A549 (cell line): Measurements from ENCODE around the gene DIO1. TPM values are rescaled to one million over a fixed set of nuclear protein-coding genes. Genes with fewer than 3 reads are reported as not detected.

Source experiments
- ATAC-seq, 2 experiments: fragments of 200-7000 bp in 1 of 2; fragments of >200 bp in 1 of 2; cut with Nextera tagmentation in 1 of 2; cut with Tn5 transposase in 1 of 2; 3 replicates each; pipeline versions ENCODE4 v1.8.0 to v1.9.1; 2018 to 2020; ENCODE audit warnings: mild to moderate bottlenecking in 1 of 2, moderate library complexity in 1 of 2
- CTCF ChIA-PET: fragments of 300-600 bp; sonication (Branson Sonifier 250); formaldehyde crosslinking; extraction: SDS; loops from one replicate; lab custom pipeline; 2021; ENCODE audit warnings: antibody characterized with exemption, inconsistent platforms; lab: Yijun Ruan, JAX
- POLR2A ChIA-PET: fragments of 350-600 bp; formaldehyde crosslinking; extraction: SDS; loops from one replicate; lab custom pipeline; 2021; ENCODE audit warnings: antibody characterized with exemption, inconsistent platforms; lab: Yijun Ruan, JAX
- DNase-seq, 2 experiments: peaks; one replicate each; pipeline versions ENCODE4 v3.0.0 to v3.0.0-alpha.2; 2011 to 2016; ENCODE audit warnings: low read depth in 1 of 2, low spot score in 1 of 2
- FAIRE-seq: peaks from 2 replicates; lab custom pipeline; 2011; peaks lifted over from hg19 to GRCh38; lab: Jason Lieb, UNC
- H3K27ac ChIP-seq, 2 experiments: fragments of >200 bp; sonication (Bioruptor Twin); formaldehyde crosslinking; 3 replicates each; pipeline ENCODE4 v1.5.1; 2016 to 2017
- H3K4me1 ChIP-seq: fragments of >200 bp; sonication (Bioruptor Twin); formaldehyde crosslinking; 3 replicates; pipeline ENCODE4 v1.6.1; 2016
- H3K4me2 ChIP-seq: fragments of >200 bp; sonication (Bioruptor Twin); formaldehyde crosslinking; 3 replicates; pipeline ENCODE4 v1.6.1; 2016
- H3K4me3 ChIP-seq: fragments of >200 bp; sonication (Bioruptor Twin); formaldehyde crosslinking; 3 replicates; pipeline ENCODE4 v1.5.1; 2016
- H3K9me3 ChIP-seq: fragments of >200 bp; sonication (Bioruptor Twin); formaldehyde crosslinking; 3 replicates; pipeline ENCODE4 v1.6.1; 2016
- CBX8 ChIP-seq: fragments of 200-600 bp; sonication (generic); IDR thresholded peaks from 2 replicates; pipeline ENCODE4 v1.6.1; 2016
- CHD4 ChIP-seq: fragments of 200-600 bp; sonication (generic); IDR thresholded peaks from 2 replicates; pipeline ENCODE4 v1.6.1; 2016; ENCODE audit warnings: antibody characterized with exemption, mild to moderate bottlenecking, borderline replicate concordance
- EHF ChIP-seq: fragments of 250-450 bp; sonication (Bioruptor Pico); IDR thresholded peaks from 2 replicates; pipeline ENCODE4 v1.5.0; 2020; ENCODE audit warnings: mild to moderate bottlenecking
- FOSB ChIP-seq: fragments of 250-450 bp; sonication (Bioruptor Pico); IDR thresholded peaks from 2 replicates; pipeline ENCODE4 v1.5.0; 2020; ENCODE audit warnings: mild to moderate bottlenecking, moderate library complexity
- FOXS1 ChIP-seq: fragments of 250-450 bp; sonication (Bioruptor Pico); IDR thresholded peaks from 2 replicates; pipeline ENCODE4 v1.5.0; 2020; ENCODE audit warnings: mild to moderate bottlenecking, moderate library complexity
- HDAC2 ChIP-seq: fragments of 200-600 bp; sonication (generic); IDR thresholded peaks from 2 replicates; pipeline ENCODE4 v1.6.1; 2016
- HOXA7 ChIP-seq: fragments of 250-450 bp; sonication (Bioruptor Pico); IDR thresholded peaks from 2 replicates; pipeline ENCODE4 v1.5.0; 2020; ENCODE audit warnings: mild to moderate bottlenecking, moderate library complexity
- HOXB5 ChIP-seq: fragments of 250-450 bp; sonication (Bioruptor Pico); IDR thresholded peaks from 2 replicates; pipeline ENCODE4 v1.5.0; 2020; ENCODE audit warnings: mild to moderate bottlenecking, moderate library complexity
- JUN ChIP-seq, 2 experiments: fragments of >200 bp; sonication (Bioruptor Twin); formaldehyde crosslinking; IDR thresholded peaks; 2 replicates in 1 of 2; 3 replicates in 1 of 2; pipeline ENCODE4 v1.6.1; 2016 to 2017
- KDM1A ChIP-seq: fragments of 200-600 bp; sonication (generic); IDR thresholded peaks from 2 replicates; pipeline ENCODE4 v1.6.1; 2016; ENCODE audit warnings: low read depth, mild to moderate bottlenecking
- KDM5A ChIP-seq: fragments of 200-600 bp; sonication (generic); IDR thresholded peaks from 2 replicates; pipeline ENCODE4 v1.6.1; 2016; ENCODE audit warnings: antibody characterized with exemption, mild to moderate bottlenecking
- PHF8 ChIP-seq: fragments of 200-600 bp; sonication (generic); IDR thresholded peaks from 2 replicates; pipeline ENCODE4 v1.6.1; 2016; ENCODE audit warnings: low read depth, mild to moderate bottlenecking, antibody characterized with exemption, moderate library complexity, borderline replicate concordance
- POLR2A ChIP-seq: IDR thresholded peaks from 2 replicates; pipeline ENCODE4 v1.6.1; 2012; ENCODE audit warnings: mild to moderate bottlenecking, low read length
- POLR2AphosphoS2 ChIP-seq: conservative IDR thresholded peaks from 2 replicates; pipeline ENCODE4 v1.6.1; 2012; ENCODE audit warnings: low read length, improper control_type of control experiment, inconsistent platforms
- RARB ChIP-seq: fragments of 250-450 bp; sonication (Bioruptor Pico); IDR thresholded peaks from 2 replicates; pipeline ENCODE4 v1.8.0; 2021; ENCODE audit warnings: mild to moderate bottlenecking, moderate library complexity
- SREBF2 ChIP-seq: fragments of 450-650 bp; IDR thresholded peaks from 2 replicates; pipeline ENCODE4 v1.6.1; 2014; ENCODE audit warnings: mild to moderate bottlenecking, moderate library complexity
- ZSCAN20 ChIP-seq: fragments of 250-450 bp; sonication (Bioruptor Pico); IDR thresholded peaks from 2 replicates; pipeline ENCODE4 v1.8.0; 2022; ENCODE audit warnings: mild to moderate bottlenecking, moderate library complexity
- WGBS: methylation state at CpG from one replicate; pipeline ENCODE4 v1.1.6; 2017; ENCODE audit errors: missing lambda C conversion rate; 5-methylcytosine and 5-hydroxymethylcytosine counted together
- polyA plus RNA-seq, 4 experiments: library from polyadenylated mRNA; depleted of rRNA in 3 of 4; stranded (reverse); fragments of >200 nt; fragmentation: RNase III in 1 of 4; extraction: RNeasy Plus Mini Kit Qiagen cat#74134 plus additional on column Dnase treatment in 1 of 4; gene quantifications; 2 replicates in 3 of 4; 3 replicates in 1 of 4; pipeline ENCODE4 v1.2.3, GENCODE V29; 2011 to 2017
- TF ChIP-seq, protein P1 (sequence below): fragments of >200 bp; sonication (Bioruptor Twin); formaldehyde crosslinking; IDR thresholded peaks from 2 replicates; pipeline ENCODE4 v1.6.1; 2016
- TF ChIP-seq, protein P2 (sequence below): fragments of 250-450 bp; sonication (Bioruptor Pico); IDR thresholded peaks from 2 replicates; pipeline ENCODE4 v1.5.0; 2020; ENCODE audit warnings: low read depth, mild to moderate bottlenecking, moderate library complexity
- TF ChIP-seq, protein P3 (sequence below): fragments of 250-450 bp; sonication (Bioruptor Pico); IDR thresholded peaks from 2 replicates; pipeline ENCODE4 v1.5.0; 2021; ENCODE audit warnings: mild to moderate bottlenecking, moderate library complexity, borderline replicate concordance
- TF ChIP-seq, protein P4 (sequence below): IDR thresholded peaks from 2 replicates; pipeline ENCODE4 v1.6.1; 2012; ENCODE audit warnings: low read depth, borderline replicate concordance

Gene DIO1
- polyA plus RNA-seq, 2 of the 4 experiments (the other 2 are of a cell fraction): 0.13 TPM; not detected in 1

DNA sequence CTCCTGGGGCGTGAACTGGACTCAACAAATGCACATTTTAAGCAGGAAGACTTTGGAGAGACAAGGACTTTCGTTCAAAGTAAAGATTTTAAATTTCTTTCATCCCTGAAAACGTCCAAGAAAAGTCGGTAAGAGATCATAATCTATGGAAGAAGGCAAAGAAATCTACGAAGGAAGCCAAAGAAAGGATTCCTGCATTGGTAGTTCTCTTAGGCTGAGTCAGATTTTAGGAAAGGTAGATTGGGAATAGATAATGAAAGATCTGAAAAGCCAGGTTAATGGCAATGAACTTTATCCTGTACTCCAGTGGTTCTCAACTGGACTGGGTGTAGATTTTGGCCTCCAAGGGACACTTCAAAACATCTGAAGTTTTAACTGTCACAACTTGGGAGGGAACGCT, 49.1 kb downstream of the DIO1 start:
- Histone ChIP-seq H3K9me3 (no peaks in the 10 kb centered on the region), H3K4me2 (no peak overlapping the region), H3K27ac (no peak overlapping the region)
- no peak for DNase-seq
- ATAC-seq: no peak
- POLR2A ChIA-PET: no interaction called here
- TF ChIP-seq CBX8 (no peak), FOXS1 (CRISPR knock-in tag) (no peak), HDAC2 (no peak), FOSB (CRISPR knock-in tag) (no peak), KDM5A (no peak), RARB (CRISPR knock-in tag) (no peak), POLR2A (no peak), KDM1A (no peak), PHF8 (no peak), HOXA7 (CRISPR knock-in tag) (no peak), CHD4 (no peak), EHF (CRISPR knock-in tag) (no peak), SREBF2 (no peak), JUN (IDR thresholded peaks at IDR 0.05) (no peak)
- TF ChIP-seq, protein P1, sequence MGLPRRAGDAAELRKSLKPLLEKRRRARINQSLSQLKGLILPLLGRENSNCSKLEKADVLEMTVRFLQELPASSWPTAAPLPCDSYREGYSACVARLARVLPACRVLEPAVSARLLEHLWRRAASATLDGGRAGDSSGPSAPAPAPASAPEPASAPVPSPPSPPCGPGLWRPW: no peak
- TF ChIP-seq, protein P2, sequence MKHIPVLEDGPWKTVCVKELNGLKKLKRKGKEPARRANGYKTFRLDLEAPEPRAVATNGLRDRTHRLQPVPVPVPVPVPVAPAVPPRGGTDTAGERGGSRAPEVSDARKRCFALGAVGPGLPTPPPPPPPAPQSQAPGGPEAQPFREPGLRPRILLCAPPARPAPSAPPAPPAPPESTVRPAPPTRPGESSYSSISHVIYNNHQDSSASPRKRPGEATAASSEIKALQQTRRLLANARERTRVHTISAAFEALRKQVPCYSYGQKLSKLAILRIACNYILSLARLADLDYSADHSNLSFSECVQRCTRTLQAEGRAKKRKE (CRISPR knock-in tag): no peak
- TF ChIP-seq, protein P3, sequence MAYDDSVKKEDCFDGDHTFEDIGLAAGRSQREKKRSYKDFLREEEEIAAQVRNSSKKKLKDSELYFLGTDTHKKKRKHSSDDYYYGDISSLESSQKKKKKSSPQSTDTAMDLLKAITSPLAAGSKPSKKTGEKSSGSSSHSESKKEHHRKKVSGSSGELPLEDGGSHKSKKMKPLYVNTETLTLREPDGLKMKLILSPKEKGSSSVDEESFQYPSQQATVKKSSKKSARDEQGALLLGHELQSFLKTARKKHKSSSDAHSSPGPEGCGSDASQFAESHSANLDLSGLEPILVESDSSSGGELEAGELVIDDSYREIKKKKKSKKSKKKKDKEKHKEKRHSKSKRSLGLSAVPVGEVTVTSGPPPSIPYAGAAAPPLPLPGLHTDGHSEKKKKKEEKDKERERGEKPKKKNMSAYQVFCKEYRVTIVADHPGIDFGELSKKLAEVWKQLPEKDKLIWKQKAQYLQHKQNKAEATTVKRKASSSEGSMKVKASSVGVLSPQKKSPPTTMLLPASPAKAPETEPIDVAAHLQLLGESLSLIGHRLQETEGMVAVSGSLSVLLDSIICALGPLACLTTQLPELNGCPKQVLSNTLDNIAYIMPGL (CRISPR knock-in tag): no peak
- TF ChIP-seq, protein P4, sequence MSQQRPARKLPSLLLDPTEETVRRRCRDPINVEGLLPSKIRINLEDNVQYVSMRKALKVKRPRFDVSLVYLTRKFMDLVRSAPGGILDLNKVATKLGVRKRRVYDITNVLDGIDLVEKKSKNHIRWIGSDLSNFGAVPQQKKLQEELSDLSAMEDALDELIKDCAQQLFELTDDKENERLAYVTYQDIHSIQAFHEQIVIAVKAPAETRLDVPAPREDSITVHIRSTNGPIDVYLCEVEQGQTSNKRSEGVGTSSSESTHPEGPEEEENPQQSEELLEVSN: no peak
- TF ChIP-seq, all 56 proteins: peak for 0
- no peak overlapping the region for H3K4me3 ChIP-seq
- no peak for FAIRE-seq
- WGBS: 92% methylated on average over 6 of the region's 6 CpGs
- peaks cover 9% of the 10 kb centered on the region; the same call in 2 of the 3 replicates for H3K4me1 ChIP-seq
- CTCF ChIA-PET: interaction anchor here (0.6 kb wide), 1 partner anchor 353 kb away, joined by 4 read pairs; no protein-coding TSS in a partner anchor

DNA sequence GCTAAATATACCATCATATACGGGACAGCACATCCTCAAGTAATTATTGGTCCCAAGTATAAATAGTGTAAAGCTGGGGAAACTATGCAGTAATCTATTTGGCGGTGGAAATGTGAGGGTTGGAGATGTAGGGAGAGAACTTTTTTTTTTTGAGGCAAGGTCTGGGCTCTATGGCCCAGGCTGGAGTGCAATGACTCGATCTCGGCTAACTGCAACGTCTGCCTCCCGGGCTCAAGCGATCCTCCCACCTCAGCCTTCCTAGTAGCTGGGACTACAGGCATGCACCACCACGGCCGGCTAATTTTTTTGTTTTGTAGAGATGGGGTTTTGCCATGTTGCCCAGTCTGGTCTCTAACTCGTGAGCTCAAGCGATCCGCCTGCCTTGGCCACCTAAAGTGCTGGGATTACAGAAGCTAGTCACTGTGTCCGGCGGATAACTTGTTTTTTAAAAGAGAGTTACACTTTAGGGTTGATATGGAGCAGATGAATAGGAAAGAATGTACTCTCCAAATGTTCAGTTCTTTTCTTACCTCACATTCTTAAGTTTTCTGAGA, 49.6 kb downstream of the DIO1 start:
- no peaks in the 10 kb centered on the region for H3K9me3 ChIP-seq
- WGBS: 94% methylated on average over 14 of the region's 14 CpGs
- POLR2A ChIA-PET: no interaction called here
- H3K4me1 ChIP-seq: peaks cover 9% of the 10 kb centered on the region; the same call in 2 of the 3 replicates
- no peak overlapping the region for H3K4me3 ChIP-seq
- CTCF ChIA-PET: interaction anchor here (0.6 to 1.4 kb wide), 2 partner anchors 12 to 353 kb away, joined by 3 to 4 read pairs; no protein-coding TSS in a partner anchor
- TF ChIP-seq POLR2AphosphoS2 (no peak), HOXB5 (CRISPR knock-in tag) (no peak), ZSCAN20 (CRISPR knock-in tag) (no peak), FOSB (CRISPR knock-in tag) (no peak), CHD4 (no peak)
- TF ChIP-seq, protein P4: no peak
- TF ChIP-seq, protein P2 (CRISPR knock-in tag): no peak
- H3K4me2 ChIP-seq: no peak overlapping the region
- ATAC-seq (no peak), DNase-seq (no peak), FAIRE-seq (no peak)
- no peak overlapping the region for H3K27ac ChIP-seq
